Measurements from ENCODE around the gene ADAM17.
A peak's percentile ranks its signal among the peaks of the same experiment; 100 is the strongest.
"Not testable (repeated sequence)": the region's sequence is repeated elsewhere in the genome, so short reads cannot be mapped to it uniquely, and the experiment has no call there.

The ADAM17 gene

GRCh38 chr2:9555297-9556120 lies at the start of gene ADAM17:
TSS of gene ADAM17 (minus strand) at chr2:9555830. CDS start at chr2:9555605, 225 bp downstream.
- peak; percentile 86 for DNase-seq

- DNase-seq = no peak
Measured at GRCh38 chr2:9602412-9602811, 46.8 kb upstream of the ADAM17 start.

GRCh38 chr2:9601397-9601796 lies 45.8 kb upstream of the ADAM17 start:
- no peak for DNase-seq

- no peak for DNase-seq
Measured at GRCh38 chr2:9599430-9599829, 43.8 kb upstream of the ADAM17 start.

- no peak for DNase-seq
Measured at GRCh38 chr2:9596621-9597311, 41.1 kb upstream of the ADAM17 start.

GRCh38 chr2:9595746-9596145 lies 40.1 kb upstream of the ADAM17 start:
- DNase-seq = no peak

- DNase-seq = not testable (repeated sequence)
Measured at GRCh38 chr2:9595256-9595655, 39.6 kb upstream of the ADAM17 start.

- no peak for DNase-seq
Measured at GRCh38 chr2:9594366-9595054, 38.9 kb upstream of the ADAM17 start.

- no peak for DNase-seq
Measured at GRCh38 chr2:9593925-9594324, 38.3 kb upstream of the ADAM17 start.

- DNase-seq = no peak
Measured at GRCh38 chr2:9592699-9593098, 37.1 kb upstream of the ADAM17 start.

- DNase-seq = no peak
Measured at GRCh38 chr2:9590641-9591040, 35.0 kb upstream of the ADAM17 start.

- no peak for DNase-seq
Measured at GRCh38 chr2:9586465-9586864, 30.8 kb upstream of the ADAM17 start.

- no peak for DNase-seq
Measured at GRCh38 chr2:9585486-9585885, 29.9 kb upstream of the ADAM17 start.

GRCh38 chr2:9584902-9585301 lies 29.3 kb upstream of the ADAM17 start:
- not testable (repeated sequence) for DNase-seq

- DNase-seq = no peak
Measured at GRCh38 chr2:9582624-9583023, 27.0 kb upstream of the ADAM17 start.

- no peak for DNase-seq
Measured at GRCh38 chr2:9578467-9579235, 23.0 kb upstream of the ADAM17 start.

- DNase-seq = no peak
Measured at GRCh38 chr2:9574331-9574730, 18.7 kb upstream of the ADAM17 start.

GRCh38 chr2:9573840-9574239 lies 18.2 kb upstream of the ADAM17 start:
- no peak for DNase-seq

GRCh38 chr2:9573013-9573720 lies 17.5 kb upstream of the ADAM17 start:
- no peak for DNase-seq

- no peak for DNase-seq
Measured at GRCh38 chr2:9570182-9571060, 14.8 kb upstream of the ADAM17 start.
